K562 (cell line): ENCODE results near the gene OPCML. TPM values are rescaled to one million over a fixed set of nuclear protein-coding genes. Genes with fewer than 3 reads are reported as not detected.

Experiments
- ATAC-seq: fragments of 200-7000 bp; cut with Tn5 transposase; 3 replicates; pipeline ENCODE4 v1.9.1; 2020; ENCODE audit warnings: moderate library complexity
- BruUV-seq: library from RNA; stranded (reverse); fragments of 400-500 nt; replicated peaks from 2 replicates; lab custom pipeline; 2021; lab: Mats Ljungman, UMichigan
- CTCF ChIA-PET: fragments of 300-600 bp; formaldehyde crosslinking; extraction: SDS; loops from one replicate; lab custom pipeline; 2021; ENCODE audit warnings: low intra/inter-chr PET ratio; lab: Yijun Ruan, JAX
- POLR2A ChIA-PET: fragments of 300-600, 350-650 bp; sonication (Branson Sonifier 250); formaldehyde crosslinking; extraction: SDS; loops from one replicate; lab custom pipeline; 2021; ENCODE audit warnings: antibody characterized with exemption, inconsistent platforms; lab: Yijun Ruan, JAX
- DNase-seq, 4 experiments: peaks; one replicate each; pipeline versions ENCODE4 v3.0.0 to v3.0.0-alpha.2; 2011 to 2018; ENCODE audit warnings: low spot score in 3 of 4, mixed read lengths in 3 of 4; ENCODE audit errors: extremely low read depth in 1 of 4
- FAIRE-seq: peaks from 2 replicates; lab custom pipeline; 2011; peaks lifted over from hg19 to GRCh38; lab: Jason Lieb, UNC
- H2AFZ ChIP-seq: 2 replicates; pipeline ENCODE4 v1.6.0; 2011; ENCODE audit warnings: low read depth, low read length, control low read depth, inconsistent platforms
- H3K27ac ChIP-seq: fragments of 200-600 bp; 3 replicates; pipeline ENCODE4 v1.8.0; 2011; ENCODE audit warnings: low read depth, mild to moderate bottlenecking, control low read depth, inconsistent platforms, low read length, moderate library complexity, mixed read lengths; ENCODE audit errors: extremely low read depth
- H3K27me3 ChIP-seq, 2 experiments: fragments of 300-600 bp in 1 of 2; 2 replicates in 1 of 2; 3 replicates in 1 of 2; pipeline versions ENCODE4 v1.6.0 to v1.8.0; 2011; ENCODE audit warnings: inconsistent platforms in 2 of 2, low read length in 2 of 2, mild to moderate bottlenecking in 1 of 2, mixed read lengths in 1 of 2, moderate library complexity in 1 of 2; ENCODE audit not compliant: control insufficient read depth in 2 of 2, insufficient read depth in 2 of 2
- H3K36me3 ChIP-seq: fragments of 300-600 bp; 3 replicates; pipeline ENCODE4 v1.8.0; 2011; ENCODE audit warnings: mild to moderate bottlenecking, low read length, inconsistent platforms; ENCODE audit not compliant: control insufficient read depth, insufficient read depth
- H3K4me1 ChIP-seq, 2 experiments: fragments of 200-600 bp in 1 of 2; replicated peaks in 1 of 2; 2 replicates in 1 of 2; 3 replicates in 1 of 2; pipeline versions ENCODE4 v1.5.1 to v1.8.0; 2011; ENCODE audit warnings: inconsistent platforms in 2 of 2, low read length in 2 of 2, mild to moderate bottlenecking in 1 of 2, mixed read lengths in 1 of 2, moderate library complexity in 1 of 2; ENCODE audit not compliant: control insufficient read depth in 2 of 2, insufficient read depth in 2 of 2
- H3K4me2 ChIP-seq: 2 replicates; pipeline ENCODE4 v1.6.1; 2011; ENCODE audit warnings: low read length, control low read depth, inconsistent platforms, mixed read lengths; ENCODE audit not compliant: insufficient read depth
- H3K4me3 ChIP-seq: fragments of 200-600 bp; sonication (generic), shearing (Covaris generic); 2 replicates; pipeline ENCODE4 v1.5.1; 2016; ENCODE audit warnings: control low read depth, inconsistent platforms
- H3K79me2 ChIP-seq: fragments of 200-600 bp; 3 replicates; pipeline ENCODE4 v1.8.0; 2011; ENCODE audit warnings: low read length, inconsistent platforms; ENCODE audit not compliant: control insufficient read depth, insufficient read depth
- H3K9ac ChIP-seq, 2 experiments: 2 replicates each; pipeline versions ENCODE4 v1.6.0 to v1.6.1; 2011; ENCODE audit warnings: low read depth in 2 of 2, low read length in 2 of 2, control low read depth in 1 of 2, inconsistent platforms in 1 of 2, mild to moderate bottlenecking in 1 of 2, mixed read lengths in 1 of 2; ENCODE audit not compliant: insufficient read depth in 1 of 2
- H3K9me1 ChIP-seq: one replicate; pipeline ENCODE4 v1.6.0; 2011; ENCODE audit warnings: inconsistent platforms, mild to moderate bottlenecking, low read length, moderate library complexity; ENCODE audit not compliant: control insufficient read depth, insufficient read depth
- H3K9me3 ChIP-seq: replicated peaks from 2 replicates; pipeline ENCODE4 v1.5.1; 2011; ENCODE audit warnings: low read depth, low read length, inconsistent platforms; ENCODE audit not compliant: control insufficient read depth, insufficient read depth
- H4K20me1 ChIP-seq: replicated peaks from 2 replicates; pipeline ENCODE4 v1.6.1; 2011; ENCODE audit warnings: low read length, inconsistent platforms, mixed read lengths; ENCODE audit not compliant: control insufficient read depth, insufficient read depth
- ARID4B ChIP-seq: sonication (generic); formaldehyde crosslinking; IDR thresholded peaks from 2 replicates; pipeline ENCODE4 v1.8.0; 2022; ENCODE audit warnings: mild to moderate bottlenecking, missing genetic modification reagents
- CC2D1A ChIP-seq: fragments of 450-650 bp; IDR thresholded peaks from 2 replicates; pipeline ENCODE4 v1.6.1; 2017; ENCODE audit warnings: mild to moderate bottlenecking
- IRF1 ChIP-seq: sonication (generic); formaldehyde crosslinking; IDR thresholded peaks from 2 replicates; pipeline ENCODE4 v1.8.0; 2022; ENCODE audit warnings: missing genetic modification reagents, mild to moderate bottlenecking, borderline replicate concordance
- KLF13 ChIP-seq: fragments of 450-650 bp; IDR thresholded peaks from 2 replicates; pipeline ENCODE4 v1.6.1; 2016; ENCODE audit warnings: missing genetic modification characterization, low read depth, mild to moderate bottlenecking, missing compliant biosample characterization, moderate library complexity, borderline replicate concordance
- MYBL2 ChIP-seq, 2 experiments: fragments of 450-650 bp in 1 of 2; sonication (generic) in 1 of 2; formaldehyde crosslinking in 1 of 2; IDR thresholded peaks; 2 replicates each; pipeline versions ENCODE4 v1.6.1 to v1.8.1; 2017 to 2022; ENCODE audit warnings: borderline replicate concordance in 1 of 2, inconsistent platforms in 1 of 2, low read depth in 1 of 2, mild to moderate bottlenecking in 1 of 2, missing genetic modification reagents in 1 of 2, moderate library complexity in 1 of 2
- NR3C1 ChIP-seq: sonication (generic); formaldehyde crosslinking; IDR thresholded peaks from 2 replicates; pipeline ENCODE4 v1.8.1; 2022; ENCODE audit warnings: missing genetic modification reagents
- STAT5A ChIP-seq: IDR thresholded peaks from 2 replicates; pipeline ENCODE4 v1.6.1; 2012; ENCODE audit warnings: low read length, inconsistent platforms, borderline replicate concordance
- ZNF398 ChIP-seq: fragments of 250-450 bp; sonication (Bioruptor Pico); IDR thresholded peaks from 2 replicates; pipeline ENCODE4 v1.8.0; 2021; ENCODE audit warnings: moderate library complexity, mild to moderate bottlenecking, inconsistent platforms
- ZNF699 ChIP-seq: fragments of 250-450 bp; sonication (Bioruptor Pico); IDR thresholded peaks from 2 replicates; pipeline ENCODE4 v1.8.0; 2021; ENCODE audit warnings: mild to moderate bottlenecking, moderate library complexity; ENCODE audit not compliant: insufficient replicate concordance
- WGBS: fragments of 100-300 bp; shearing (Covaris generic); methylation state at CpG from one replicate; pipeline ENCODE4 v1.1.6; 2016; ENCODE audit warnings: low coverage, mixed read lengths; ENCODE audit not compliant: insufficient coverage; ENCODE audit errors: missing lambda C conversion rate; 5-methylcytosine and 5-hydroxymethylcytosine counted together
- in situ Hi-C: fragments of 300-500 bp; cut with MboI; formaldehyde crosslinking; loops from 4 replicates; pipeline ENCODE4 v1.15.0; 2018; ENCODE audit warnings: inconsistent platforms, mixed read lengths
- intact Hi-C: fragments of 100-400 bp; cut with micrococcal nuclease; formaldehyde crosslinking; loops from 2 replicates; pipeline ENCODE4 v1.14.2; 2022
- polyA plus RNA-seq, 8 experiments: library from polyadenylated mRNA; depleted of rRNA in 4 of 8; stranded (reverse) in 5 of 8; unstranded in 3 of 8; fragments of >200 nt; fragmentation: Nextera tagmentation in 2 of 8; fragmentation: Illumina TruSeq in 1 of 8; extraction: Ambion mirVana in 2 of 8; extraction: Trizol in 1 of 8; gene quantifications; 2 replicates each; pipeline versions ENCODE4 v1.2.1 to v1.2.3, GENCODE V29; 2011 to 2014; ENCODE audit warnings: inconsistent platforms in 1 of 8, missing spikeins in 1 of 8
- total RNA-seq, 7 experiments: library from RNA; depleted of rRNA in 6 of 7; stranded (reverse); fragments of >200 nt in 6 of 7; fragmentation: Illumina TruSeq in 2 of 7; extraction: Trizol in 2 of 7; gene quantifications; 2 replicates each; pipeline versions ENCODE4 v1.2.1 to v1.2.3, GENCODE V29; 2011 to 2021; ENCODE audit warnings: low replicate concordance in 1 of 7
- TF ChIP-seq, protein P1 (sequence below): fragments of 250-450 bp; sonication (Bioruptor Pico); IDR thresholded peaks from 2 replicates; pipeline ENCODE4 v1.5.0; 2021; ENCODE audit warnings: mild to moderate bottlenecking, moderate library complexity

The OPCML gene
- total and polyA plus RNA-seq, 9 of the 15 experiments (the other 6 are each of a cell fraction or from before 2014, with no cell fraction given): not detected

GRCh38 chr11:133251841-133252240, 280.5 kb downstream of the OPCML start:
- no peak overlapping the region for H3K4me2 ChIP-seq
- H3K36me3 ChIP-seq: no peaks in the 10 kb centered on the region
- ChIA-PET POLR2A (no interaction called here), CTCF (no interaction called here)
- H2AFZ ChIP-seq: no peak overlapping the region
- no peaks in the 10 kb centered on the region for H4K20me1 ChIP-seq
- no TSS peak for BruUV-seq
- no peak overlapping the region for H3K4me3 ChIP-seq
- H3K4me1 ChIP-seq: no peaks in the 10 kb centered on the region
- intact Hi-C loops: no loop called here
- H3K79me2 ChIP-seq: no peaks in the 10 kb centered on the region
- H3K27ac ChIP-seq: no peak overlapping the region
- FAIRE-seq (no peak), DNase-seq (no peak), ATAC-seq (no peak)
- no peaks in the 10 kb centered on the region for H3K9me1 ChIP-seq
- no peaks in the 10 kb centered on the region for H3K9me3 ChIP-seq
- in situ Hi-C loops: no loop called here
- H3K27me3 ChIP-seq: no peaks in the 10 kb centered on the region
- no peak overlapping the region for H3K9ac ChIP-seq
- 5% methylated on average over 3 of the region's 3 CpGs for WGBS
- TF ChIP-seq NR3C1 (no peak), MYBL2 (IDR thresholded peaks at IDR 0.05; ENCODE audit: low read depth) (no peak), MYBL2 (CRISPR knock-in tag; IDR thresholded peaks at IDR 0.05; ENCODE audit: borderline replicate concordance) (no peak), ARID4B (CRISPR knock-in tag) (no peak), STAT5A (no peak), ZNF699 (CRISPR knock-in tag) (no peak), CC2D1A (no peak), KLF13 (tag) (no peak), IRF1 (CRISPR knock-in tag) (no peak), ZNF398 (no peak)
- TF ChIP-seq, protein P1, sequence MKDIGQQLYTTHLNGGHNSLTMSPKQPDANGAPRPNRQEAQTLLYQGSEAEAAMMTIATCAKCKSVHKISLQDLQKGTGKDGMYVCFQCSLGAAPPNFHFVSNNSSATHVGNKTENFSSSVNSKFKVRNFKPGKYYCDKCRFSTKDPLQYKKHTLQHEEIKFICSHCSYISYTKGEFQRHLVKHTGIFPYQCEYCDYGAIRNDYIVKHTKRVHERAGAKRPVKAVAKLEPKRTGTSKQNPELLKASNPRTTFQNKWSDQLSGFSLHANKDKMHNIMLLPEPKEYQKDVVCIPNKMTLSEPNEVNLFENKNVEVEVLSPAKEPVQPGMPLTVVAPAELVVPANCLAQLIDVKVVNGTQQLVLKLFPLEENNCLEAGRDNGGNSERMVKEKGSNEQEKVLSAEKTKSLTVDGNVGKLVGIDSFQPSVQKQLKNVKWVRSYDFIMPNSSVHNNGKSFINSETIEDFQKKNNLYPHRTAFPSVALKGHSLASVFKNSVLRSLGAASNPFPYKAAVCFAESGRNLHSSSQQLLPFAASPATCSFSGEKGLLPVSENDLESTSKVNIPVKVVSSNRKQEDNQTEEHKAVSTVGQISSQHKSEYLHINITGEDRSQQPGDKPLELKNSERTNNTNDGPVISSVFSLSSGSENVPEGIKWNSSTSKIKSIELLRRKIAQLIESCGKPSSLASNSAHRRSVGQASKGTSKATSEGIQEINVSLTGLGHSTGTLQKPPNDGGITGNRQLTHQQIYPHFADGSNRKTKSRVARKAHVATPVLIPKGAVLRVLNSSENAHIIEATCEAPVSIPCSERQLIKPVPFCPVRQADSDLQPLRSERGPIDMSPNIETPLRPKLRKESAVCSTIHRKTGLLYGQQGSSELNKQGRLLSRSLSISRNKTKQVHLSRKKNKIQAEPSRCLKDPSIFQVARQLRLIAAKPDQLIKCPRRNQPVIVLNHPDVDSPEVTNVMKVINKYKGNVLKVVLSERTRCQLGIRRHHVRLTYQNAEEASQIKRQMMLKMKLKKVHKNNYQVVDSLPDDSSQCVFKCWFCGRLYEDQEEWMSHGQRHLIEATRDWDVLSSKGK (CRISPR knock-in tag): no peak
